Body of pancreas (tissue), 4 donors: ENCODE data around the gene C1QTNF12.

ENCODE experiments used
- CTCF ChIP-seq, 7 experiments: fragments of 450-650 bp in 4 of 7; fragments of 200-600 bp in 3 of 7; sonication (generic) in 3 of 7; IDR thresholded peaks; one replicate each; pipeline ENCODE4 v1.5.1; 2016 to 2019; ENCODE audit warnings: antibody characterized with exemption in 7 of 7
- POLR2A ChIP-seq, 3 donors: fragments of 450-650 bp; IDR thresholded peaks; one replicate each; pipeline ENCODE4 v1.6.1; 2016; ENCODE audit warnings: antibody characterized with exemption in 3 of 3, mild to moderate bottlenecking in 2 of 3

DNA sequence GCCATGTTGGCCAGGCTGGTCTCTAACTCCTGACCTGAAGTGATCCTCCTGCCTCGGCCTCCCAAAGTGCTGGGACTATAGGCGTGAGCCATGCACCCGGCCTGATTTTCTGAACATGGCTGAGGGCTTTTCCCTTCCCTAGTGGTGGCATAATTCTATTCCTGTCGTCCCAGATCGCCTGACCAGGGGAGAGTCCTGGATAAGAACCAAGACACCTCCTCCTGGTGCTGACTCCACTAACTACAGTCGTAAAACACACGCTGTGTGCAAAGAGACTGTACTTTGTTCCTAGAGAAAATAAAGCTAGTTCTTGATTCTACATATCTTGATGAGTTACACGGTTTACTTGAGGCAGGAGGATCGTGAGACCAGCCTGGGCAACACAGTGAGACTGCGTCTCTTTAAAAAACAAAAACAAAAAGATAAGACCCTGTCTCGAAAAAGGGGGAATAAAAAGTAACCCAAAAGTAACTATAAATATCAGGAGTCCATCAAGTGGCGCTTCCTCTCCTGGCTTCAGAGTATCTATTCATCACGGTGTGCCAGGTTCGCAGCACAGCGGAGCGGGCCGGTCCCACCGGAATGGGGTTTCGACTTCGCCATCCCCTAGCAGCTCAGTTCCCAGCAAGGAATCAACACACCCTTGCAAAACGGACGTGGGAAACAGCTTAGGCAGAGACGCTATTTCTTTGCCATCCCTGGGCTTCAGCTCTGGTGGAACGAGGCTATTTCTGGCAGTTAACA lies 15.7 kb downstream of the C1QTNF12 start:
- TF ChIP-seq CTCF (IDR thresholded peaks at IDR 0.05) (peak in 3 of 7 experiments; percentile 10 to 33 (median 30)), POLR2A (IDR thresholded peaks at IDR 0.05) (no peak)
